A673 (cell line): ENCODE measurements around the gene UPP1. TPM values are rescaled to one million over a fixed set of nuclear protein-coding genes. Genes with fewer than 3 reads are reported as not detected.

Experiments
- BruUV-seq: library from RNA; stranded (reverse); fragments of 400-500 nt; replicated peaks from 2 replicates; lab custom pipeline; 2021; lab: Mats Ljungman, UMichigan
- CTCF ChIA-PET: fragments of 300-600 bp; sonication (Branson Sonifier 250); formaldehyde crosslinking; loops from one replicate; lab custom pipeline; 2022; ENCODE audit warnings: antibody characterized with exemption; lab: Charles Lee
- POLR2A ChIA-PET: fragments of 300-600 bp; sonication (Branson Sonifier 250); formaldehyde crosslinking; loops from one replicate; lab custom pipeline; 2022; ENCODE audit warnings: antibody characterized with exemption; ENCODE audit not compliant: low non-redundant PET; lab: Charles Lee
- DNase-seq: peaks from one replicate; pipeline ENCODE4 v3.0.0-alpha.2; 2015; ENCODE audit warnings: low spot score
- H3K27ac ChIP-seq: fragments of 200-600 bp; sonication (generic); 2 replicates; pipeline ENCODE4 v1.5.1; 2016; ENCODE audit warnings: mixed run types, low read depth, mild to moderate bottlenecking, mixed read lengths, antibody characterized with exemption, low read length; ENCODE audit not compliant: poor library complexity, severe bottlenecking
- H3K27me3 ChIP-seq: fragments of 200-600 bp; sonication (generic); replicated peaks from 2 replicates; pipeline ENCODE4 v1.6.1; 2017; ENCODE audit warnings: mixed run types, low read depth, mild to moderate bottlenecking, mixed read lengths, antibody characterized with exemption, low read length; ENCODE audit not compliant: insufficient read depth, poor library complexity
- H3K36me3 ChIP-seq: fragments of 200-600 bp; sonication (generic); 2 replicates; pipeline ENCODE4 v1.6.1; 2016; ENCODE audit warnings: mixed run types, mild to moderate bottlenecking, mixed read lengths, antibody characterized with exemption, low read length; ENCODE audit not compliant: insufficient read depth, poor library complexity, severe bottlenecking
- H3K4me1 ChIP-seq: fragments of 200-600 bp; sonication (generic); 2 replicates; pipeline ENCODE4 v1.6.1; 2017; ENCODE audit warnings: mixed run types, mild to moderate bottlenecking, mixed read lengths, antibody characterized with exemption, low read length; ENCODE audit not compliant: insufficient read depth, poor library complexity, severe bottlenecking
- H3K4me3 ChIP-seq: fragments of 200-600 bp; sonication (generic); 2 replicates; pipeline ENCODE4 v1.5.1; 2016; ENCODE audit warnings: low read depth, mixed run types, mild to moderate bottlenecking, mixed read lengths, low read length; ENCODE audit not compliant: poor library complexity, severe bottlenecking
- H3K9me3 ChIP-seq: fragments of 200-600 bp; sonication (generic); 2 replicates; pipeline ENCODE4 v1.6.1; 2016; ENCODE audit warnings: mixed run types, low read depth, mild to moderate bottlenecking, mixed read lengths, antibody characterized with exemption, low read length; ENCODE audit not compliant: poor library complexity, severe bottlenecking
- EZH2 ChIP-seq: fragments of 200-600 bp; sonication (generic); IDR thresholded peaks from 2 replicates; pipeline ENCODE4 v1.6.1; 2017; ENCODE audit warnings: borderline replicate concordance, low read depth, mild to moderate bottlenecking, mixed read lengths, antibody characterized with exemption, low read length; ENCODE audit not compliant: poor library complexity, severe bottlenecking
- intact Hi-C: fragments of 100-400 bp; cut with micrococcal nuclease; formaldehyde crosslinking; loops from one replicate; pipeline ENCODE4 v1.10.0; 2022; ENCODE audit not compliant: unreplicated experiment
- total RNA-seq: library from RNA; stranded (reverse); gene quantifications from 2 replicates; pipeline ENCODE4 v1.2.3, GENCODE V29; 2021
- TF ChIP-seq, protein P1 (sequence below): fragments of 300-800, 200-600 bp; sonication (generic); conservative IDR thresholded peaks from 2 replicates; pipeline ENCODE4 v1.5.1; 2017; ENCODE audit warnings: low read depth, mild to moderate bottlenecking, antibody characterized with exemption, low read length, moderate library complexity, mixed read lengths

UPP1 gene
- total RNA-seq, 1 experiment from 2014 or later: 5.5 TPM

DNA sequence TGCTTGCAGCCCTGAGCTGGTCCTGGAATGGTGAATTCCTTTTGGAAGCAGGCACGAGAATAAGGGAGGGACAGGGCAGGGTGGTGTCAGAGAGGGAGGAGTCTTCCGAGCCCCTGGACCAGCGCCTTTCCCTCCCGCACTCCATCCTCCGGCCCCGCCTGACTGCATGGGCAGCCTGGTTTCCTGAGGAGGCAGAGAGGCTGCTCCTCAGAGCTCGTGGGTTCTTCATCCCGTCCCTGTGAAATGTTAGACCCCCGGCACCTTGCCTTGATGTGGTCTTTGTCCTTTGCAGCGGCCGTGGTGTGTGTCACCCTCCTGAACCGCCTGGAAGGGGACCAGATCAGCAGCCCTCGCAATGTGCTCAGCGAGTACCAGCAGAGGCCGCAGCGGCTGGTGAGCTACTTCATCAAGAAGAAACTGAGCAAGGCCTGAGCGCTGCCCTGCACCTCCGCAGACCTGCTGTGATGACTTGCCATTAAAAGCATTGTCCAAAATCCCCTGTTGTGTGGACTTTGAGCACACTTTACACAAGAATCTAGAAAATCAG lies 18.9 kb downstream of the UPP1 start:
- Histone ChIP-seq H3K4me3 (no peak overlapping the region), H3K27ac (no peak overlapping the region), H3K36me3 (no peaks in the 10 kb centered on the region), H3K9me3 (no peaks in the 10 kb centered on the region), H3K4me1 (no peaks in the 10 kb centered on the region), H3K27me3 (no peaks in the 10 kb centered on the region)
- no peak for TF ChIP-seq EZH2
- TF ChIP-seq, protein P1, sequence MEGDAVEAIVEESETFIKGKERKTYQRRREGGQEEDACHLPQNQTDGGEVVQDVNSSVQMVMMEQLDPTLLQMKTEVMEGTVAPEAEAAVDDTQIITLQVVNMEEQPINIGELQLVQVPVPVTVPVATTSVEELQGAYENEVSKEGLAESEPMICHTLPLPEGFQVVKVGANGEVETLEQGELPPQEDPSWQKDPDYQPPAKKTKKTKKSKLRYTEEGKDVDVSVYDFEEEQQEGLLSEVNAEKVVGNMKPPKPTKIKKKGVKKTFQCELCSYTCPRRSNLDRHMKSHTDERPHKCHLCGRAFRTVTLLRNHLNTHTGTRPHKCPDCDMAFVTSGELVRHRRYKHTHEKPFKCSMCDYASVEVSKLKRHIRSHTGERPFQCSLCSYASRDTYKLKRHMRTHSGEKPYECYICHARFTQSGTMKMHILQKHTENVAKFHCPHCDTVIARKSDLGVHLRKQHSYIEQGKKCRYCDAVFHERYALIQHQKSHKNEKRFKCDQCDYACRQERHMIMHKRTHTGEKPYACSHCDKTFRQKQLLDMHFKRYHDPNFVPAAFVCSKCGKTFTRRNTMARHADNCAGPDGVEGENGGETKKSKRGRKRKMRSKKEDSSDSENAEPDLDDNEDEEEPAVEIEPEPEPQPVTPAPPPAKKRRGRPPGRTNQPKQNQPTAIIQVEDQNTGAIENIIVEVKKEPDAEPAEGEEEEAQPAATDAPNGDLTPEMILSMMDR: no peak
- intact Hi-C loops: no loop called here
- CTCF ChIA-PET: interaction anchor here (1.2 kb wide), 1 partner anchor 116 kb away, joined by 7 read pairs; no protein-coding TSS in a partner anchor
- POLR2A ChIA-PET: no interaction called here
- DNase-seq: no peak
- no TSS peak for BruUV-seq

DNA sequence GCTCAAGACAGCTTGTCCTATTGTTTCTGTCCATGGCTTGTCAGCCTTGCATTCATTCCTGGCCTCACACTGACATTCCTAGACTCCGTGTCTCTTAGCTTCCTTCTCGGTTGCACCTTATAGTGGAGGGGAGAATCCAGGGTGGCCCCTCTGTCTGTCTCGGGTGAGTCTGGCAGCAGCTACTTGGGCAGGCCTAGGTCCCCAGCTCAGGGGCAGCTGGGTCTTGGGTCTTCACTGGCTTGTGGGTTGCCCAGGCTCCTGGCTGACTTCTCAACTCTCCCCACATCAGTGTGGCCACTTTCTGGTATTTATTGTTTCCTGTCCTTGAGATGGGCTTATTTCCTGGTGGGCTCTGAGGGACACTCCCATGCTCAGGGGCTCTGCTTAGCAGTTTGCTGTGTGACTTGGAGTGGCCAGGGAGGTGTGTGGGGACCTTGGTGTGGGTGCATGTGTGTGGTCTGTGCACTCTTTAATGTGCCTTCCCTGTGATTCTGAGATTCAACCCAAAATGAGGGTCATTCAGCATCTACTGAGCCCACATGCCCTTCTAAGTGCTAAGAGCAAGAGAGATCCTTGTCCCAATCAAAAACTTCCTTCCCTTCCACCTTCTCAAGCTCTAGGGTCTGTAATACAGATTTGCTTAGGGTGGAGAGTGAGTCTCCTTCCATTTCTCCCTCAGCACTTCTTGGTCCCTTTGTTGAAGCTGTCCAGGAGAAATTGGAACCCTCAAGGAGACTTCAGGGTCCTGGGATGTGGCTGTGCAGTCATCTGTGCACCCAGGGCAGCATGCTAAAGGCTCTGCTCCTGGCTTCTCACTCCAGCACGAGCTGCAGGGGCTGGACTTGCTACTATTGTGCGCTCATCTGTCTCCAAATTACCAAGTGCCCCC lies 20.1 kb downstream of the UPP1 start:
- H3K27ac ChIP-seq: no peak overlapping the region
- CTCF ChIA-PET: interaction anchor here (0.5 to 1.9 kb wide), 8 partner anchors 32 to 726 kb away, joined by 3 to 18 read pairs (median 6); no protein-coding TSS in a partner anchor
- no peak for DNase-seq
- H3K4me3 ChIP-seq: no peak overlapping the region
- no peaks in the 10 kb centered on the region for H3K9me3 ChIP-seq
- no peaks in the 10 kb centered on the region for H3K27me3 ChIP-seq
- H3K36me3 ChIP-seq: no peaks in the 10 kb centered on the region
- intact Hi-C loops: no loop called here
- H3K4me1 ChIP-seq: no peaks in the 10 kb centered on the region
- POLR2A ChIA-PET: no interaction called here
- TF ChIP-seq EZH2: no peak
- TF ChIP-seq, protein P1: no peak
- BruUV-seq: no TSS peak

GRCh38 chr7:48109848-48110663 lies 21.0 kb downstream of the UPP1 start:
- TF ChIP-seq EZH2: no peak
- TF ChIP-seq, protein P1: peak; percentile 98
- POLR2A ChIA-PET: no interaction called here

More at GRCh38 chr7:48109848-48110663, 21.0 kb downstream of the UPP1 start:
- intact Hi-C loops: loop anchor here (1.0 kb wide), 2 partner anchors 119 to 165 kb away; no protein-coding TSS in a partner anchor
- H3K27ac ChIP-seq: no peak overlapping the region
- CTCF ChIA-PET: interaction anchor here (0.5 to 1.9 kb wide), 6 partner anchors 33 to 725 kb away, joined by 4 to 18 read pairs (median 7); no protein-coding TSS in a partner anchor
- peak; percentile 54 for DNase-seq
- H3K9me3 ChIP-seq: no peaks in the 10 kb centered on the region
- no peaks in the 10 kb centered on the region for H3K36me3 ChIP-seq
- BruUV-seq: no TSS peak
- H3K27me3 ChIP-seq: no peaks in the 10 kb centered on the region
- no peaks in the 10 kb centered on the region for H3K4me1 ChIP-seq
- no peak overlapping the region for H3K4me3 ChIP-seq
